NCI-H446 (cell line): ENCODE results near the gene CCDC87.
A peak's percentile ranks its signal among the peaks of the same experiment; 100 is the strongest.
"Not testable (repeated sequence)": the region's sequence is repeated elsewhere in the genome, so short reads cannot be mapped to it uniquely, and the experiment has no call there.

ENCODE experiments used
- DNase-seq, 2 experiments: peaks; one replicate each; lab custom pipeline; 2025; lab: John Stamatoyannopoulos, UW

Gene CCDC87

DNA sequence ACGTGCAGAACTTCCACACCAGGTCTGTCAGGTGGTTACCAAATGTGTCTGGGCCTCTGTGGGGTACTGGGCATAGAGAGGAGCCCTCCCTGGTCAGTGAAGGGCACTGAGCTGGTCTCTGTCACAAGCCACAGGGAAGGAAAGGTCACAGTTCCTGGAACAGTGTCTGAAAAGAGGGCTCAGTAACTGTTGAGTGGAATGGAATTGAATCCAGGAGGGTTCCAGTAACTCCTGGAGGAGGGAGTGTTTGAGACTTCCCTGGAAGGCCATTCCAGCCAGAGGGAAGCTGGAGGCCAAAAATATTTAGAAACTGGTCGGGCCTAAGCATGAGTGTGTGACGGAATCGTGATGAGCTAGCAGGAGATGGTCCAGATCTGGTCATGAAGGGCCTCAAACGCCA, 38.3 kb downstream of the CCDC87 start:
- DNase-seq = no peak

DNA sequence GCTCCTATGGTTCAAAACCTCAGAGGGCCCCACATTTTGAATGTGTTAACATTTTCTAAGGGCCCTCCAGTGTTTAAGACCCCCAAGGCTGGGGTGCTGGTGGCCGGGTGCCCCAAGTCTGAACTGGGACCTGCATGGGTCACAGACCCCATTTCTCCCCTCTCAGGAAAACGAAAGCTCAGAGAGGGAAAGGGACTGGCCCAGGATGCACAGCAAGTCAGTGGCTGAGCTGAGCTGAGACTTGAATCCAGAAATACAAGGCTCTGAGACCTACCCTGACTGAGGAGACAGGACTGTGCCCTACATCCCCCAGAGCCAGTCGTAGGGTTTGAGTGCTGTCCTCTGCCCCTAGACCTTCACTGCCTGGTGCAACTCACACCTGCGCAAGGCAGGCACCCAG, 42.0 kb downstream of the CCDC87 start:
- no peak for DNase-seq

DNA sequence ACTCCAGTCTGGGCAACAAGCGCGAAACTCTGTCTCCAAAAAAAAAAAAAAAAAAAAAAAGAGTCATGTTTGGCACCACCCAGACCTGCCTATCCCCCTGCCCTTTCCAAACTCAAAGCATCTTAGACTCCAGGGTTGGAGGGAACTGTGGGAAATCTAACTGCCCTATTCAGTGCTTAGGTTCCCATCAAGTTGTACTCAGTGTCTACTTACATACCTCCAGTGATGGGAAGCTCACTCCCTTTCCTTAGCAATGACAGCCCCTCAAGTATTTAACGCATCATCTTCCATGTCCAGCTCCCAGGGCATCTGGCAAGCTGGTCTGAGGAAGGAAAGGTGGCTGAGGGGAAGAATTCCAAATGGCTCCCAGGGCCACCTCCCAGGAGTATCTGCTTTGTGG, 43.2 kb downstream of the CCDC87 start:
- DNase-seq = no peak

DNA sequence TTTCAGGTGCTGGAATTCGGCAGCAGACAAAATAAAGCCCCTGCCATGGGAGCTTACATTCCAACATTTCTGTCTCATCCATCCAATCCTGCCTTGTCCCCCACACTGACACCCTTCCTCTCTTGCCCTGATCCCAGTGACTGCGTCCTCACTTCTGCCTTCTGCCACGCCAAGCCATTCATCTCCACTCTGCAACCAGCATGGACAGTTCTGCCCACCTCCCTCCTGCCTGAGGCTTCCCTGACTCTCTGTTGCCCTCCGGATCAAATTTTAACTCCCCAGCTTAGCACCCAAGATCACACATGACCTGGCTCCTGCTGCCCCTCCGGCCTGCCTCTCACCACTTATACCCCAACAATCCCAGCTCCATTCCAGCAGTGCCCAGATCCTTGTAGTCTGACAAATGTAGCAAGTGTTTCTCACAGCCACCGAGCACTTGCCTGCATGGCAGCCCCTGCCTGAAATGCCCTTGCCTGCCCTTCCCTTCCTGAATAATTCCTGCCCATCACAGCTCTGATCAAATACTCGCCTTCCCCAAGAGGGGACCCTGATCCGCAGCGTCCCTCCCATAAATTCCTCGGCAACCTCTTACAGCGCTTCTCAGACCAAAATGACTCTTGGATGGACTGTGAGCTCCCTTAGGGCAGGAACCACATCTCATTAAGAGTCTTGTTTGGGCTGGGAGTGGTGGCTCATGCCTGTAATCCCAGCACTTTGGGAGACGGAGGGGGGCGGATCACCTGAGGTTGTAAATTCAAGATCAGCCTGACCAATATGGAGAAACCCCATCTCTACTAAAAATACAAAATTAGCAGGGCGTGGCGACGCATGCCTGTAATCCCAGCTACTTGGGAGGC, 43.9 kb downstream of the CCDC87 start:
- DNase-seq = no peak

DNA sequence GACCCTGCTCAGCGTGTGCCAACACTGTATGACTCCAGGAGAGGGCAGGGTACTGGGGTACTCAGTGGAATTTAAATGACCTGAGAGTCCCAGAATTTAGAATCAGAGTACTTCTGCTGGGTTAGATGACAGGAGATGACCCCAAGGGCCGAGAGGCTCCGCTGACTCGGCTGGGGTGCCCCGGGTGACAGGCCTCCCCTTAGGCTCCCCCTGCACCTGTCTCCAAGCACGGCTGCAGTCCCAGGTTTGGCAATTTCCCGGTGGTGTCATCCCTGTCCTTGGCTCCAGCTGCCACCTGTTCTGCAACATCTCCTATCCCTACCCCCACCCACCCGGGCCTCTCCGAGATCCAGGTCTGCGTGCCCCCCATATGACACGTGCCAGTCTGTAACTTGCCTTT, 44.8 kb downstream of the CCDC87 start:
- DNase-seq = no peak

DNA sequence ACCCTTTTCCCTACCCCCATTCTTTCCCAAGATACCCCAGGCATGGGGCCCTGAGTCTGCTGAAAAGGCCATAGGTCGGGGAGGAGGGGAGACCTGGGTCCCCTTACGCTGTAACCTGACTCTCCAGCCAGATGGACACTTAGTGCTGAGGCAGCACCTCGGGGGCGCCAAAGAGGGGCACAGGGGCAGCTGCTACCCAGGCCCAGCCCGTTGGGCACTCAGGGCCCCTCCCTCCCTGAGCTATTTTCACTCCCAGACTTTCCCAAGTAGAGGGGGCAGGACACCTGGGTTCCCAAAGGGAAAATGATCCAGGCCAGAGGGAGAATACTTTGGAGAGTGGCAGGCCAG, 45.2 kb downstream of the CCDC87 start:
- DNase-seq = no peak

DNA sequence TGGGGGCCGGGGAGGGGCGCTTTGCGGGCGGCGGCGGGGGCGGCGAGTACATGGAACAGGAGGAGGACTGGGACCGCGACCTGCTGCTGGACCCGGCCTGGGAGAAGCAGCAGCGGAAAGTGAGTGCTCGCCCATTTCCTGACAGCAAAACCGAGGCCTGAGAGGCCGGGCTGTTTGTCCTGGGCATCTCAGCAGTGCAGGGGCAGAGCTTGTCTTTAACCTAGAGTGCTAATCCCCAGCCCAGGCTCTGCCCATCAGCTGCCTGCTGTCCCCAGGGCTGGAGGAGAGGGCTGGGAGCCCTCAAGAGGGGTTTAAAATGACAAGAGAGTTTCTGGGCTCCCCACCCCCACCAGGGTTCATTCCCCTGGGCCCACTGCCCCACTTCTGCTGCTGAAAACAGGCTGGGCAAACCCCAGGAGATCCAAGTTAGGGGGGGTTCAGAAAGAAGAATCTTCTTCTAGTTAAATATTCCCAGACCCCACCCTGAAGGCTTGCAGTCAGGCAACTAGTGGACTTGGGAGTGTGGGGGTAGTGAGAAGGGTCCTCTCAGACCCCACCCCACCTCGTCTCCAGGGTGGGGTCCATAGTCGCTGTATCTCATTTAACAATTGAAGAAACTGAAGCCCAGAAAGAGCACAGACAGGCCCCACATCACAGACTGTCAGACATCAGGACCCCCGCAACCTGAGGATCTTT, 45.7 kb downstream of the CCDC87 start:
- DNase-seq = no peak

DNA sequence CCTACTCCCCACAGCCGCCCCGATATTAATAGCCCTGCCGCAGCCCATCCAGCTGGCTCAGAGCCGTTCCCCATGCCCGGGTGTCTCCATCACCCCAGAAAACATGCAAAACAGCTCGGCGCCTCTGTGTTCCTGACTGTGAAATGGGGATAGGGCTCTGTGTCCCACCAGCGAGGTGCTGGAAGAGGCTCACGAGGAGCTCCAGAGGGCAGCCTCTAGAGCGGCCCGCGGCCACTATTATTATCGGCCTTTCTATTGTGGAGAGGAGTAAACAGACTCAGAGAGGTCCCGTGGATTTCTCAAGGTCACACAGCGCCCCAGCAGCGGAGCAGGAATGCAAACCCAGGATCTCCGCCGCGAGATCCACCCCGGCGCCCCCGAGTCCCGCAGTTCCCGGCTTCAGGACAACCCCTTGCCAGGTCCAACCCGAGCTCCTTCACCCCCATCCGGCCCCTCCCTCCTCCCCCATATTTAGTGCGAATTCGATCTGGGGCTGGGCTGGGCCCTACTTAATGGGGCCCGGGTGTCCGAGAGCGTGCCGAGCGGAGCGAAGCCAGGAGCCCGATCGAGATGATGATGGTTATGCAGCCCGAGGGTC, 46.4 kb downstream of the CCDC87 start, which contains the start of gene ACTN3:
Gene ACTN3, plus strand, starts transcription at position 536 of the 598 bp plus-strand sequence. Its CDS starts 35 bp downstream, at position 571.
- DNase-seq = no peak

DNA sequence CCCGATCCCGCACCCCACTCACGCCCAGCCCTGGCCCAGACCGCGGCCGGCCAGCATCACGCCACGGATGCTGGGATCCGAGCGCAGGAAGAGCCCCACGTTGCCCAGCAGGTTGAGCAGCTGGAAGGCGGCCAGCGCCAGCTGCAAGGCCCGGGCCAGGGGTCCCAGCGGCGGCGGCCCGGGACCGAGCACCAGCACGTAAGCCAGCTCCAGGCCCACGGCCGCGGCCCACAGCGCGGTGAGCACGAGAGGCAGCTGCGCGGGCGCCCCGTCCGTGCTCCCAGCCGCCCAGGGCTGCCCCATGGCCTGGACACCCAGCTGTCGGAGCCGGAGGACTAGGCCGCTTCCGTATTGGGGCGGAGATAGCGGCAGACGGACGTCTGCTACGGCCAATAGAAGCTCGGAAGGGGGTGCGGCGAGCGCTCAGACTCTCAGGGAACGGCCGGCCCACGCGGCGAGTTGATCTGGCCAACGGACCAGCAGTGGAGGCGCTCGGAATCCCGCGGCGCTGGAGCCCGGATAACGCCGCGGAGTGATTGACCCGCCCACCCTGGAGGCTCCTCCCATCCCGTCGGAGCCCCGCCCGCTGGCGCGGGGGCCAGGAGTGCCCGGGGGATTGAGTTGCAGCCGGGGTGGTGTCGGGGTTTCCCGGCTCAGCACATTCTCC, 47.0 kb downstream of the CCDC87 start, which contains the start of gene ZDHHC24:
Gene ZDHHC24, minus strand, starts transcription at position 348 of the 667 bp plus-strand sequence. Its CDS starts 45 bp downstream, at position 303.
- DNase-seq = peak; percentile 91 to 97

DNA sequence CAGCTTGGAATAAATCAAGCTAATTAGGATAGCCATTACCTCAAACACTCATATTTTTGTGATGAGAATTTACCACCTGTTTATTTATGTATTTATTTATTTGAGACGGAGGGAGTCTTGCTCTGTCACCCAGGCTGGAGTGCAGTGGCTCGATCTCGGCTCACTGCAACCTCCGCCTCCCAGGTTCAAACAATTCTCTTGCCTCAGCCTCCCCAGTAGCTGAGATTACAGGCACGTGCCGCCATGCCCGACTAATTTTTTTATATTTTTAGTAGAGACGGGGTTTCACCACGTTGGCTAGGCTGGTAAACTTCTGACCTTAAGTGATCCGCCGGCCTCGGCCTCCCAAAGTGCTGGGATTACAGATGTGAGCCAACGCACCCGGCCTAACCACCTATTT, 47.9 kb downstream of the CCDC87 start:
- not testable (repeated sequence) for DNase-seq

DNA sequence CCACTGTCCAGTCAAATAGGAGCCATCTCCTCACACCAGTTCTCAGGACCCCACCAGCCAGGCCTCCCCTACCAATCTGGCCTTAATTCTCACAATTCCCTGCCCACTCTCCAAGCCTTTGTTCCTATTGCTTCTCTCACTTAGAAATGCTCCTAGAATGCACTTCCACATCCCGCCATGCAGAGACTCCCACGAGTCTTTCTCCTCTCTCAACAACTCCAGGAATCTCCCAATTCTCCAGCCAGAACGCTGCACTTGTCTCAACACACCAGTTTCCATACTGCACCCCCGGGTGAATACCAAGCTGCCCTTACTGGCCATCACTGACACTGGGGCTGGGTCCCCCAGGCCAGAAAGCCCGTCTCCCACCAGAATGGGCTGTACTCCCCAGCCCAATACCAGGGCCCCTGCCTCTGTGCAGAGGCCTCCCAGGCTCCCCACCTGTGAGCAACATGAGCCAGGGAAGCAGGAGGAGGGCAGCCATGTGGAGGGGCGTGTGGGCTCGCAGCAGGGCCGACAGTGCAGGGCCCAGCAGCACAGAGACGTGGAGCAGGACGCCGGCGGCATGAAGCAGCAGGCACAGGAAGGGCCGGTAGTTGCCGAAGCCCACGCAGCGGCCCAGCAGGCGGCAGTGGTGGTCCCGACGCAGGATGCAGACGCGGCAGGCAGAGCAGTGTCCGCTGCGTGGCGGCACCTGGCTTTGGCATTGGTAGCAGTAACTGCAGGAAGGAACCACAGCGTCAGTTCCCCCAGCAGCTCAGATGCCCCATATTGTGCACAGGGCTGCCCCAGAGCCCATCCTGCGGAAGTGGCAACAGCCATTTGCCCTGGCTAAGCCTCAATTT, 49.4 kb downstream of the CCDC87 start:
- DNase-seq = no peak

DNA sequence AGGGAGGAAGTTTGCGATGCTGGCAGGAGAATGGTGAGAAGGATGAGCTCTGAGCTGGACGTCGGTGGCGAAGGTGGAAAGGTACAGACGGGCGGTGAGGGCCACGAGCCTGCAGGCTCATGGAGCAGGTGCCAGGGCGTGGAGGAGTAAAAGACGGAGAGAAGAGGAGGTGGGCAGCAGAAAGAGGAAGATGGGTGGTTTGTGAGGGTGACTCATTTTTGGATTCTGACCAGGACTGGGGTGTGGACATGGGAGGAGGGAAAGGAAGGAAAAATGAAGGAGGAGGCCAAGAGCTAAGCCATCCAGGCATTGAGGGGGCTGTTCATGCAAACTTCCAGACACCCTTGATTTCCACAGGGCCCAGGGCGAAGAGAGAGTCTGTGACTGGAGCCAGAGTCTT, 50.5 kb downstream of the CCDC87 start:
- no peak for DNase-seq

DNA sequence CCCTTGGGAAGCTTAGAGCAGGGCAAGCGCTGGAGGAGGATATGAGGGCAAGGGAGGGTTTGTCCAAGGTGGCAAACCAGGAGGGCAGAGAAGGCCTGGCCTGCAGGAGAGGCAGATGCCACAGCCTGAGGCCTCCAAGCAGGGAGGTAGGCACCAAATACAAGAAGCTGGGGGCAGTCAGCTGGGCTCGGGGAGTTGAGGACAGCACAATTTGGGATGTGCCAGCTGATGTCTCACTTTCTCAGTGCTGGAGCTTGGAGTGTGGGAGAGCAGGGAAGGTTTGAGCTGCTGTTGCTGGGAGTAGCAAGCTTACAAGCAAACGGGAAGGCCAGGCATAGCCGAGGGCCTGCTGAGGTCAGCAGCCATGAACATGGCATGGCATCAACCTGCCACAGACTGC, 51.0 kb downstream of the CCDC87 start:
- DNase-seq = no peak

DNA sequence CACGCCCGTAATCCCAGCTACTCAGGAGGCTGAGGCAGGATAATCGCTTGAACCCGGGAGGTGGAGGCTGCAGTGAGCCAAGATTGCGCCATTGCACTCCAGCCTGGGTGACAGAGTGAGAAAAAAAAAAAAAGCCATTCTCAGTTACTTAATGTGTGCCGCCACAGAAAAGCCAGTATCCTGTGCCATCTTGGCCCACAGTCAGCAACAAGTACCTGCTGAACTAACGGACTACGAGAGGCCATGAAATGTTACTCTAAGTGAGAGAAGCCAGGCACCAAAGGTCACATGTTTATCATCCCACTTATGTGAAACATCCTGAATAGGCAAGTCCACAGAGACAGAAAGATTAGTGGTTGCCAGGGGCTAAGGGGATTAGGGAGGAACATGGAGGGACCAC, 52.3 kb downstream of the CCDC87 start:
- not testable (repeated sequence) for DNase-seq
